ENCODE results near the gene ACACB.

The ACACB gene

DNA sequence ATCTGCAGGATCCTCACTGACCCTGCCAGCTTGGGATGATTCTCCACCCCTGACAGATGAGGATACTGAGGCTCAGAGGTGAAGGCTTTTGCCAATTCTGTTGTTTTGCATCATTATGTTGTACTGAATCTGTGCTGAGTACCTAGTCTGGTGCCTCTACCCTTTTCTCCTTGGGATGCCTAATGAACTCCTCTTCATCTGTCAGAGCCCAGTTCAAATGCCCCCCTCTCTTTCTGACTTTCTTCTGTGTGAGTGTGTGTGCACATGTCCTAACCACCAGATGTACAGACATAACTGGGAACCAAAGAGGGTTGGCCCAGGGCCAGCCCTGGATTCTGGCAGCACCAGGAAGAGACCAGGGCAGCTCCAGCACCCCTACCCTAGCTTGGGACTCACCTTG lies 169.9 kb downstream of the ACACB start:
- no peak for DNase-seq

DNA sequence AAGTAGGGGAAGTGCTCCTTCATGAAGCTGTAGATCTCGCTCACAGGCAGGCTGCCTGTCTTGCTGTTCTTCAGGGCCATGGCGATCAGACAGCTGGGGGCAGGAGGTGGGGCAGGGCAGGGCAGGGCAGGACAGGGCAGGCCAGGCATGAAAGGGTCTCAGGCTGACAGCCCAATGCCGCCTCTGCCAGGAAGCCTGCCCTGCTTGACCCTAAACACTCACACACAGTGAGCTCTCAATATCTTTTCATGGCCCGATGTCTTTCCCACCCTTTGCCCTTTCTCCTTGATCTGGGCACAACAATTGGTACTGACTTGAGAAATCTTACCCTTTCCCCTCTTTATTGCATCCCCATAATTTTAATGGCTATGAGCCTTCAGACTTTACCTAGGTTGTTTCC lies 170.3 kb downstream of the ACACB start:
- DNase-seq: no peak

DNA sequence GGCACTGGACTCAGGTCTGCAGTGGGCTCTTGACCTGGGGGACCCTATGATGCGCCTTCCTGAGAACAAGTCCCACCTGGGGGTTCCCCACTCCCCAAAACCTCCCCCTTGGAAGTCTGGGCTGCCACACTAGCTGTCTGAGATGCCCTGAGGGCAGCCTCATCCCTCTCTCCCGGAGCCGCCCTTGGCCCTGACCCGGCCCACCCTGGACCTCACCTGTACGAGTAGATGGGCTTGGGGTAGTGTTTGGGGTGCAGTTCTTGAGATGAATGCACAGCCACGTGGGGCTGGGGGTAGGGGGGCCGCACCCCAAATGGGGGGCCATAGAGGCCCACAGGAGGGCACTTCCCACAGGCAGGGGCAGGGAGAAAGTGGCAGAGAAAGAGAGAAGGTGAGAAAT lies 170.8 kb downstream of the ACACB start:
- DNase-seq: no peak

DNA sequence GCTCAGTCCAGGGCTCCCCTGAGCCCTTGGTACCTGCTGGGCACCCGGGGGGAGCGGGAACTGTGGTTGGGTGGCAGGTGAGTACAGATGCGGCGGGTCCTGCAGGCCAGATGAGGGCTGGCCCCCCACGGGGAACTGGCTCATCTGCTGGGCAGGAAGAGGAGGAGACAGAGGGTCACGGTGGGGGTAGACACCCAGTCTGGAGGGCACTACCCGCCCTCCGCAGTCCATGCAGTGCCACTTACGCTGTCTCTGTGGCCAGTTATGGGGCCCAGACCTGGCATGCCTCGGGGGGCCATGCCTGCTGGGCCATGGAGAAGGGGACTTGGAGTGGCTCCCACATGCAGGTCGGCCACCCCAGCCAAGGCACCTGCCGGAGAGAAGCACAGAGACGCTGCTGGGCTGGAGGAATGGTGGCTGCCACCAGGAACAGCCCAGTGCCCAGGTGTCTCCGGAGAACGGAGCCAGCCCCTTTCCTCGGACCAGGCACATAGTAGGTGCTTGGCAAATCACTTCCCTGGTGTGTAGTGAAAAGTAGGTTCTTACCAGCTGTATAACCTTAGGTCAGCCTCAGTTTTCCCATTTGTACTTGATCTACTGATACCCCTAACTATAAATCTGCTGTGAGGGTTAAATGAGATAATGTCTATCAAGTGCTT lies 171.6 kb downstream of the ACACB start:
- no peak for DNase-seq

- no peak for DNase-seq
These were observed 172.2 kb downstream of the ACACB start for GRCh38 chr12:109288571-109288970.

- no peak for DNase-seq
These were observed 172.6 kb downstream of the ACACB start for GRCh38 chr12:109289004-109289403.

DNA sequence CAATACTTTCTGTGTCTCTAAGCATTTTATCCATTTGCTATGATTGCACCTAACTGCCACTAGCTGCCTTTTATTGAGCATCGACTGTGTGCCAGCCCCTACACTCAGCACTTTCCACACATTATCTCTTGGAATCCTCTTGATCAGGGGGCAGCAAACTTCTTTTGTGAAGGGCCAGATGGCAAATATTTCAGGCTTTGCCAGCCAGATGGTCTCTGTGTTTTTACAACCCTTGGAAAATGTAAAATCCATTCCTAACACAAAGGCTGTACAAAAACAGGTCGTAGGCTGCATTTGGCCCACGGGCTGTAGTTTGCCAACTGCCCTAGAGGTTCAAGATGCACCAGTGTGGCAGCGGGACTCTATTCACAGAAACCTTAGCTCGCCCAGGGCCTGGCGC lies 173.2 kb downstream of the ACACB start:
- no peak for DNase-seq

- no peak for DNase-seq
These were observed 173.7 kb downstream of the ACACB start for GRCh38 chr12:109290061-109290460.

- no peak for DNase-seq
These were observed 174.7 kb downstream of the ACACB start for GRCh38 chr12:109291117-109291516.

- DNase-seq: peak; percentile 89
These were observed 175.3 kb downstream of the ACACB start for GRCh38 chr12:109291521-109292341.

- no peak for DNase-seq
These were observed 175.9 kb downstream of the ACACB start for GRCh38 chr12:109292342-109292711.

- DNase-seq: no peak
These were observed 176.7 kb downstream of the ACACB start for GRCh38 chr12:109293106-109293505.

- no peak for DNase-seq
These were observed 178.0 kb downstream of the ACACB start for GRCh38 chr12:109294286-109294796.

DNA sequence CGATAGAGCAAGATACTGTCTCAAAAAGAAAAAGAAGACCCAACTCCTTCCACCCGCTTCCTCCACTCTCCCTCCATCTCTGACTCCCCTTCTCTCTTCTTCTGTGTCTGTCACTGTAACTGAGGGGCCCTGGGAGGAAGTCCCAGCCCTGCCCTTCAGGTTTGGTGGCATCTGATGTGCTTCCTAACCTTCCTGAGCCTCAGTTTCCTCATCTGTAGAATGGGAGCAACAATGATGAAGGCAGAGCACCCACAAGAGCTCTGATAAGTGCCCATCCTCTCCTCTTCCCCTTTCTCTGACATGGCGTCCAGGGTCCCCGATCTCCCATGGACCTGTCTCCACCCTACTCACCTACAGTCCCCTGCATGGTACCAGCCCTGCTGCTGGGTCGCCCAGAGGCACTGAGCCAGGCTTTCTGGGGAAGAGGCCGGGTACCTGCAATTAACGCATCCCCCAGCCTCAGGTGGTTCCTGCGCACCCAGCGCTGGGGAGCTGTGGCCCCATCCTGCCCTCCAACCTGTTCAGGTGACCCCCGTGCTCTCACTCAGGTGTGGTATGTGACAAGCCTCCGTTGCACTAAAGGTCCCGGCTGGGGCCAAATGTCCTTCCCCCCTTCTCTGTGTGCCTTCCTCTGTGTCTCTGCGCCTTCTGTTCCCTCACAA lies 179.5 kb downstream of the ACACB start:
- DNase-seq: no peak

- DNase-seq: no peak
These were observed 180.0 kb downstream of the ACACB start for GRCh38 chr12:109296431-109296830.

DNA sequence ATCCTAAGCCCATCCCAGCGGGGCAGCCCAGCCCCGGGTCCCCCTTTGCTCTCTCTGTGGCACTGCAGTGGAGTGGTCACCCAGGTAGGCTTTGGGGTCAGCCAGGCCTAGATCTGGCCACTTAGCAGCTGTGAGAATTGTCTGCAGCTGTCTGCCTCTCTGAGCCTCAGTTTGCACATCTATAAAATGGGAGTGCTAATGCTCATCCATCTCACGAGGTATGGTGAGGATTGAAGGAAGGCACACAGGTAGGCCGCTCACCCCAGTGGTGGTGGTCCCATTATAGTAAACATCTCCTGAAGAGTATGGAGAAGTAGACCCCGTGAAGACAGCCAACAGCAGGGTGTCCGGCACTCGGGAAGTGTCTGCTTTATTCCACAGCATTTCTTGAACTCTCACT lies 183.5 kb downstream of the ACACB start:
- no peak for DNase-seq

- DNase-seq: no peak
These were observed 185.3 kb downstream of the ACACB start for GRCh38 chr12:109301643-109302168.

GRCh38 chr12:109302358-109302757 lies 186.0 kb downstream of the ACACB start:
- DNase-seq: no peak

- DNase-seq: no peak
These were observed 186.4 kb downstream of the ACACB start for GRCh38 chr12:109302770-109303169.

DNA sequence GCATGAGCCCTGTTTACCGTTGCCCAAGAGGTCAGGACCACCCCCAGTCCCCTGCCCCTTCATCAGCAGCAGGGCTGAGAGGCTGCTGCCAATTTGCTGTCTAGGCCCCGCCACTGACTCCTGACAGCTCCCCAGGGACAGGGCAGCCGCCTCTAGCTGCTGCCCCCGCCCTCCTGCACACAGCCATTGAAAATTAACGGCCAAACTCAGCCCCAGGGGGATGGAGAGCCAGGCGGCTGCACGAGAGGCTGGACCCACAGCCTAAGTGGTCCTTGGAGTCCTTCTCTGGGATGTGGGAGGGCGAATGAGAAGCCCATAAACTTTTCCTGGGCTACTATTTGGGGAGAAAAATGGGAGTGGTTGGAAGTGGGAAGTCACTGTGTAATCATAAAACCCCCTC lies 188.1 kb downstream of the ACACB start:
- no peak for DNase-seq

DNA sequence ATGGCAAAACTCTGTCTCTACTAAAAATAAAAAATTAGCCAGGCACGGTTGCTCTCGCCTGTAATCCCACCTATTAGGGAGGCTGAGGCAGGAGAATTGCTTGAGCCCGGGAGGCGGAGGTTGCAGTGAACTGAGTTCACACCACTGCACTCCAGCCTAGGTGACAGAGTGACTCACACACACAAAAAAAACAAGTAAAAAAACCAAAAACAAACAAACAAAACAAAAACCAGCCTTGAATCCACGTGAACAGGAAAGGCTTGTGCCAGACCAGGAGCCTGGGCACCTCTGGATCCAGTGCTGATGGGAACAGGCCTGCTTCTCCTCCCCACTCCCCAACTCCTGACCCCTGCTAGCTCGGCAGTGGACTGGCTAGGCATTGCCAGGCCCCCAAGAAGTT lies 189.2 kb downstream of the ACACB start:
- no peak for DNase-seq

DNA sequence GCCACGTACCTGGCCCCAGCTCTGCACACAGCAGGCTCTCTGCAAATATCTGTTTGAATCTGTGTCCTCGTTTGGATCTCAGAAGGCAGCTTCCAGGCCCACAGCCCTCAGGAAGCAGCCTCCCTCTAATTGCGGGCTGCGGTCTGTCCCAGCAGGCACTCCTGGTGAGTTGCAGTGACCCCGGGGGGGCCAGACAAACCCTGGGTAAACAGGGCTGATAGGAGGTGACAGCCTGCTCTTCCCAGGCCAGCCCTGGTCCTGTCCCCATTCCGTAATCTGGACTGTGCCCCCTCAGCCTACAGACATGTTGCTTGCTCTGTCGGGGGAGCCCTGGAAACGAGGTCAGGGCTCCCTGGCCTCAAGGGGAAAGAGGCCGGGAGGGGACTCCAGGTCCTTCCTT lies 190.7 kb downstream of the ACACB start:
- DNase-seq: no peak

- no peak for DNase-seq
These were observed 192.4 kb downstream of the ACACB start, which contains the start of gene FOXN4 for GRCh38 chr12:109308534-109309380. TSS of gene FOXN4 (minus strand) at chr12:109309284. CDS start at chr12:109308321, 963 bp downstream.
